Esophagus muscularis mucosa (tissue), 4 donors: ENCODE data around the gene LRSAM1. TPM values are rescaled to one million over a fixed set of nuclear protein-coding genes. Genes with fewer than 3 reads are reported as not detected.

Experiments used
- DNase-seq: peaks from one replicate; pipeline ENCODE4 v3.0.0-alpha.2; 2017; ENCODE audit errors: extremely low spot score
- H3K27ac ChIP-seq, 4 donors: fragments of 200-600 bp; sonication (generic); replicated peaks in 1 of 4; 1 replicate in 3 of 4; 2 replicates in 1 of 4; pipeline ENCODE4 v1.5.1; 2016 to 2019; ENCODE audit warnings: mild to moderate bottlenecking in 1 of 4
- H3K27me3 ChIP-seq, 4 donors: fragments of 200-600 bp; sonication (generic); one replicate each; pipeline versions ENCODE4 v1.5.1 to v1.6.0; 2016 to 2019
- H3K36me3 ChIP-seq, 4 donors: fragments of 200-600 bp; sonication (generic); one replicate each; pipeline ENCODE4 v1.5.1; 2016 to 2019
- H3K4me1 ChIP-seq, 4 donors: fragments of 200-600 bp; sonication (generic); one replicate each; pipeline ENCODE4 v1.5.1; 2016 to 2019
- H3K4me3 ChIP-seq, 4 donors: fragments of 200-600 bp; sonication (generic); 1 replicate in 2 of 4; 2 replicates in 2 of 4; pipeline ENCODE4 v1.5.1; 2016 to 2019; ENCODE audit warnings: mild to moderate bottlenecking in 4 of 4, moderate library complexity in 1 of 4
- H3K9me3 ChIP-seq, 4 donors: fragments of 200-600 bp; sonication (generic); 1 replicate in 3 of 4; 2 replicates in 1 of 4; pipeline ENCODE4 v1.5.1; 2016 to 2019
- EP300 ChIP-seq: sonication (generic); formaldehyde crosslinking; IDR thresholded peaks from one replicate; pipeline ENCODE4 v1.6.1; 2017; ENCODE audit warnings: antibody characterized with exemption
- POLR2A ChIP-seq: fragments of 450-650 bp; IDR thresholded peaks from one replicate; pipeline ENCODE4 v1.6.1; 2017; ENCODE audit warnings: antibody characterized with exemption, moderate library complexity, mild to moderate bottlenecking, low read depth
- POLR2AphosphoS5 ChIP-seq, 2 donors: sonication (generic); formaldehyde crosslinking; IDR thresholded peaks; one replicate each; pipeline ENCODE4 v1.6.1; 2017; ENCODE audit warnings: antibody characterized with exemption in 2 of 2
- WGBS: methylation state at CpG from one replicate; pipeline ENCODE4 v1.1.5; 2018; 5-methylcytosine and 5-hydroxymethylcytosine counted together
- intact Hi-C: fragments of 100-400 bp; cut with DNase I; formaldehyde crosslinking; loops from one replicate; pipeline ENCODE4 v1.15.1; 2023
- total RNA-seq, 4 donors: library from RNA; depleted of rRNA; stranded (reverse); fragments of >200 nt; gene quantifications; one replicate each; pipeline versions ENCODE4 v1.1.0 to v1.2.1, GENCODE V29; 2016
- TF ChIP-seq, protein P1 (sequence below), 3 experiments: fragments of 200-600 bp in 2 of 3; fragments of 450-650 bp in 1 of 3; sonication (generic) in 2 of 3; IDR thresholded peaks; one replicate each; pipeline ENCODE4 v1.5.1; 2017 to 2019; ENCODE audit warnings: antibody characterized with exemption in 3 of 3, mild to moderate bottlenecking in 2 of 3, moderate library complexity in 1 of 3

LRSAM1 gene
- total RNA-seq, 4 donors from 2014 or later: 13.6 to 26.2 (median 18.8) TPM

DNA sequence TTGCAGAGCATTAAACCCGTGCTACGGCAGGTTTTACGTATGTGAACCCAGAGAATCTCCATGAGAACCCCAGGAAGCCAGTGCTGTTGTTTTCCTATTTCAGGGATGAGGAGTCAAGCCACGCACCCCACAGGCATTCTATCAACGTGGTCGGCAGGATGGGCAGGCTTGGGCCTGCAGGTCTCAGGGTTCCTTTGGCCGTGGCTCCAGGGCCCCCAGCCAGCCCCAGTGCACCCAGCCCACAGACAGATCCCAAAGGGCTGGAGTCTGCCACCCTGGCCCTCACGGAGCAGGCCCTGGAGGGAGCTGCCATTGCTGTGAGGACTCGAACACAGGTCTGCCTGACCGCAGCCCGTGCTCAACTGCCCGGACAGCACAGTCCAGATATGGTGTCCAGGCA, 83.6 kb downstream of the LRSAM1 start:
- 91% methylated on average over 12 of the region's 12 CpGs for WGBS
- Histone ChIP-seq H3K27me3 (no peaks in the 10 kb centered on the region), H3K9me3 (no peaks in the 10 kb centered on the region), H3K27ac (peak overlapping the region; percentile 8 to 48 (median 42)), H3K4me3 (no peak overlapping the region), H3K4me1 (peaks cover 27 to 72% (median 68%) of the 10 kb centered on the region in 4 donors), H3K36me3 (peaks cover 8 to 20% (median 16%) of the 10 kb centered on the region in 4 donors)
- intact Hi-C loops: no loop called here
- TF ChIP-seq, protein P1, sequence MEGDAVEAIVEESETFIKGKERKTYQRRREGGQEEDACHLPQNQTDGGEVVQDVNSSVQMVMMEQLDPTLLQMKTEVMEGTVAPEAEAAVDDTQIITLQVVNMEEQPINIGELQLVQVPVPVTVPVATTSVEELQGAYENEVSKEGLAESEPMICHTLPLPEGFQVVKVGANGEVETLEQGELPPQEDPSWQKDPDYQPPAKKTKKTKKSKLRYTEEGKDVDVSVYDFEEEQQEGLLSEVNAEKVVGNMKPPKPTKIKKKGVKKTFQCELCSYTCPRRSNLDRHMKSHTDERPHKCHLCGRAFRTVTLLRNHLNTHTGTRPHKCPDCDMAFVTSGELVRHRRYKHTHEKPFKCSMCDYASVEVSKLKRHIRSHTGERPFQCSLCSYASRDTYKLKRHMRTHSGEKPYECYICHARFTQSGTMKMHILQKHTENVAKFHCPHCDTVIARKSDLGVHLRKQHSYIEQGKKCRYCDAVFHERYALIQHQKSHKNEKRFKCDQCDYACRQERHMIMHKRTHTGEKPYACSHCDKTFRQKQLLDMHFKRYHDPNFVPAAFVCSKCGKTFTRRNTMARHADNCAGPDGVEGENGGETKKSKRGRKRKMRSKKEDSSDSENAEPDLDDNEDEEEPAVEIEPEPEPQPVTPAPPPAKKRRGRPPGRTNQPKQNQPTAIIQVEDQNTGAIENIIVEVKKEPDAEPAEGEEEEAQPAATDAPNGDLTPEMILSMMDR (IDR thresholded peaks at IDR 0.05): no peak
- TF ChIP-seq EP300 (no peak), POLR2AphosphoS5 (IDR thresholded peaks at IDR 0.05) (no peak), POLR2A (no peak)
- DNase-seq: no peak

DNA sequence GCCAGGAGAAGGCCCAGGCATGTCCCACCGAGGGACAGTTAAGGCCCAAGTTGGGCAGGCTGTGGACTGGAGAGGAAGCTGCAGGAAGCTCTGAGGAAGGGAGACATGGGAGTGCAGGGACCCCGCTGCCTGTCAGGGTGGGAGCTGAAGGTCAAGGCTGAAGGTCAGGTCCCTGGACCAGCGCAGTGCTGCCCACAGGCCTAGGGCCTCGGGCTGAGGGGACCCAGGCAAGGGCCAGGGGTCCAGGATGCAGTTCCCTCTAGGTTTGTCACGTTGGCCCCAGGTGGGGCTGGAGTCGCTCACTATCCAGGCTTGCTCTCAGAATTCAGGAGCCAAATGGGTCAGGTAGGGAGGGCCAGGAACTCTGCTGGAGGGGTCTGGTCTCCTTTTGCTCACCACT, 84.1 kb downstream of the LRSAM1 start:
- Histone ChIP-seq H3K36me3 (peaks cover 6 to 15% (median 12%) of the 10 kb centered on the region in 4 donors), H3K27me3 (no peaks in the 10 kb centered on the region), H3K4me1 (peaks cover 27 to 72% (median 68%) of the 10 kb centered on the region in 4 donors), H3K4me3 (no peak overlapping the region), H3K9me3 (no peaks in the 10 kb centered on the region), H3K27ac (peak overlapping the region; percentile 8 to 48 (median 42))
- TF ChIP-seq EP300: no peak
- no peak for TF ChIP-seq POLR2A
- TF ChIP-seq POLR2AphosphoS5 (IDR thresholded peaks at IDR 0.05): no peak
- TF ChIP-seq, protein P1 (IDR thresholded peaks at IDR 0.05): no peak
- intact Hi-C loops: no loop called here
- no peak for DNase-seq
- 92% methylated on average over 3 of the region's 6 CpGs for WGBS

DNA sequence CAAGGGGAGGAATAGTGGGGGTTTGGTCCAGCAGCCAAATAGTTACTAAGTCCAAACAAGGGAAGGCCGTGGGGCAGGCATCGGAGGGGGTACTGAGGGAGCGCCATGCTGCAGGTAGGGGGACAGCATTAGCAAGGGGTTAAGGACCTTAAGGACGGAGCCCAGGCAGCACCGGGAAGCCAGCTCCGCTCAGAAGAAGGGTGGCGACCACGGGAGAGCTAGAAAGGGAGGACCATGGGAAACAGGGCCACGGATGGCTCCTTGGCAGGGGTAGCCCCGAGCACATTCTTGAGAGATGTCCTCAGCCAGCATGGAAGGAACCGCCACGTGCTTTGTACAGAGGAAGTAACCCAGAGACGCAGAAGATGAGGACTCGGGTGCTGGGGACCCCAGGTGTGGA, 84.5 kb downstream of the LRSAM1 start:
- Histone ChIP-seq H3K4me1 (peaks cover 30 to 72% (median 70%) of the 10 kb centered on the region in 4 donors), H3K27ac (peak overlapping the region; percentile 16 to 48 (median 42)), H3K4me3 (no peak overlapping the region), H3K36me3 (peaks cover 1 to 10% (median 8%) of the 10 kb centered on the region in 4 donors), H3K27me3 (no peaks in the 10 kb centered on the region), H3K9me3 (no peaks in the 10 kb centered on the region)
- DNase-seq: no peak
- intact Hi-C loops: no loop called here
- WGBS: 69% methylated on average over 14 of the region's 14 CpGs
- no peak for TF ChIP-seq EP300
- no peak for TF ChIP-seq POLR2A
- TF ChIP-seq POLR2AphosphoS5 (IDR thresholded peaks at IDR 0.05): no peak
- TF ChIP-seq, protein P1 (IDR thresholded peaks at IDR 0.05): no peak

DNA sequence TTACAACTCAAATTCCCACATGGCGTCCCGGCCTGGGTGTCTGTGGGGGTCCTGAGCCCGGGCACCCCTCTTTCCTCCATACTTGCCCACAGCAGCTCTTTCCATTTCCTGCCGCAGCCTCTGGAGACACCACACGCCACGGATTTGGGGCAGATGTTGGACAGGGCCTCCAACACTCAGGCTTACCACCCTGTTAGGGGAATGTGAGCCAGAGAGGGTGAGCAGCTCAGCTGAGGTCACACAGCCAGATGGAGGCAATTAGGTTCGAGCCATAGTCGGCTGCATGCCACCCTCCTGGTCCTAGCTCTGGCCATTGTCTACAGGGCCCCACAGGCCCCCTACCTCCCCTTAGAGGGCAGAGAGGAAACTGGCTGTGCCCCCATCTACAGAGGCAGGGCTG, 85.2 kb downstream of the LRSAM1 start:
- TF ChIP-seq, protein P1 (IDR thresholded peaks at IDR 0.05): no peak
- TF ChIP-seq EP300 (no peak), POLR2AphosphoS5 (IDR thresholded peaks at IDR 0.05) (no peak), POLR2A (no peak)
- peak overlapping the region; percentile 16 to 48 (median 42) for H3K27ac ChIP-seq
- DNase-seq: no peak
- WGBS: 75% methylated on average over 8 of the region's 8 CpGs
- H3K36me3 ChIP-seq: peaks cover 0 to 4% (median 3%) of the 10 kb centered on the region in 4 donors
- no peaks in the 10 kb centered on the region for H3K9me3 ChIP-seq
- intact Hi-C loops: no loop called here
- peaks cover 34 to 78% (median 76%) of the 10 kb centered on the region in 4 donors for H3K4me1 ChIP-seq
- H3K4me3 ChIP-seq: no peak overlapping the region
- no peaks in the 10 kb centered on the region for H3K27me3 ChIP-seq

DNA sequence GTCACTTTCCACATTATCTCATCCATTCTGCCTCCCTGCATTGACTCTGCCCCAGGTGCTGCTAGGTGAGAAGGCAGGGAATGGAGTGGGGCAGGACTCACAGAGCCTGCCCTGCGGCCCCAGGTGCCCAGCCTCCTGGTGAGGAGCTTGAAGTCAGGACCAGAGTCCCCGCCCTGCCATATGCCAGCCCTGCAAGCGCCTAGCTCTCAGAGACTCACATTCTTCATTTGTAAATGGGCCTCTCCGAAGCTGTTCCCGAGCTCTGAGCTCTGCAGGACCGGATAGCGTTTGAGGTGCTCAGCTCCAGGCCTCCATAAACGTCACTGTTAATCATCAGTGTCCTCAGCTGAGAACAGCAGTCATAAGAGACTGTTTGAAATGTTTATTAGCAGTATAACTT, 85.7 kb downstream of the LRSAM1 start:
- TF ChIP-seq POLR2AphosphoS5 (IDR thresholded peaks at IDR 0.05) (no peak), POLR2A (no peak), EP300 (no peak)
- TF ChIP-seq, protein P1 (IDR thresholded peaks at IDR 0.05): no peak
- intact Hi-C loops: no loop called here
- no peak overlapping the region for H3K4me3 ChIP-seq
- no peaks in the 10 kb centered on the region for H3K27me3 ChIP-seq
- 77% methylated on average over 8 of the region's 8 CpGs for WGBS
- no peak for DNase-seq
- peaks cover 40 to 83% (median 82%) of the 10 kb centered on the region in 4 donors for H3K4me1 ChIP-seq
- H3K9me3 ChIP-seq: no peaks in the 10 kb centered on the region
- H3K27ac ChIP-seq: peak overlapping the region in 3 of 4 donors; percentile 32 to 43 (median 42)
- no peaks in the 10 kb centered on the region for H3K36me3 ChIP-seq
